ENCODE measurements around the gene FBXO36. TPM values are rescaled to one million over a fixed set of nuclear protein-coding genes. Genes with fewer than 3 reads are reported as not detected.

FBXO36 gene
- polyA plus RNA-seq, 1 donor (not counting 4 experiments of a cell fraction or from before 2014, with no cell fraction given), result 1.7 TPM

DNA sequence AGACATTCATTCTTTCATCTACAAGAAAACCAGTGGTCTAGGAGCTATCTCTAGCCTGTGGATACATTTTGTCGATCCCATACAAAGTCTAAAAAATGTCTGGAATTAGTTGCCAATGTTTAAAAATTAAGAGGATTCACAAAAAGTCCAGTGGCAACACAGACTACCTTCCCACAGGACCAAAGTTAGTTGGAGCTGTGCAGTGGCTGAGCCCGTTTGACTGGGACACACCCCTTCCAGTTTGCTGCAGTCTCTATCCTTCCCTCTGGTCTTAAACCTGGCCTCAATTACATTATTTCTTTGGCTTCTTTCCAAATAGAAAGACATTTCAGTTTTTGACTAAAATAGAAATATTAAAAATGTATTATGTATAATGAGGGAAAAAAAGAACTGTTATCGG, 127.8 kb downstream of the FBXO36 start:
- no peak for DNase-seq (ENCODE audit: low read depth, low spot score)
- Histone ChIP-seq H3K9me3 (ENCODE audit: control insufficient read depth, low read depth, low read length) (no peaks in the 10 kb centered on the region), H3K4me1 (ENCODE audit: control insufficient read depth, extremely low read depth, insufficient read depth, low read length) (peaks cover 18% of the 10 kb centered on the region), H3K36me3 (ENCODE audit: control insufficient read depth in 2 of 2, extremely low read depth in 1 of 2, insufficient read depth in 2 of 2, low read length in 2 of 2) (no peaks in the 10 kb centered on the region), H4K20me1 (ENCODE audit: control insufficient read depth, extremely low read depth, insufficient read depth, low read length) (no peaks in the 10 kb centered on the region), H3K27ac (ENCODE audit: control insufficient read depth, insufficient read depth, low read length) (no peak overlapping the region), H3K4me2 (ENCODE audit: control insufficient read depth, extremely low read depth, insufficient read depth, low read depth, low read length) (no peak overlapping the region), H3K4me3 (ENCODE audit: control insufficient read depth in 2 of 3, extremely low read depth in 1 of 3, insufficient read depth in 2 of 3, low read depth in 1 of 3, low read length in 3 of 3) (no peak overlapping the region), H2AFZ (ENCODE audit: control insufficient read depth, low read length) (no peak overlapping the region), H3K27me3 (ENCODE audit: control insufficient read depth, extremely low read depth, insufficient read depth, low read length) (no peaks in the 10 kb centered on the region), H3K79me2 (ENCODE audit: control insufficient read depth, insufficient read depth, low read length) (no peaks in the 10 kb centered on the region), H3K9ac (ENCODE audit: control insufficient read depth, extremely low read depth, insufficient read depth, low read length) (no peak overlapping the region), H3K9me1 (ENCODE audit: control insufficient read depth, extremely low read depth, insufficient read depth, low read length) (no peaks in the 10 kb centered on the region)
- dilution Hi-C loops (cut with MboI; ENCODE audit: extremely low pct_ligation_motif_present, low sequenced_read_pairs), result no loop called here
- no peak for FAIRE-seq
- no peak for TF ChIP-seq CTCF (optimal IDR thresholded peaks at IDR 0.05 in 1 of 3, IDR thresholded peaks at IDR 0.05 in 1 of 3, conservative IDR thresholded peaks at IDR 0.05 in 1 of 3; ENCODE audit: extremely low read depth in 1 of 3, insufficient read depth in 2 of 3, low read length in 3 of 3)
- TF ChIP-seq EZH2 (IDR thresholded peaks at IDR 0.05; ENCODE audit: low read length), result no peak

- Histone ChIP-seq H3K9me3 (ENCODE audit: control insufficient read depth, low read depth, low read length) (no peaks in the 10 kb centered on the region), H3K4me2 (ENCODE audit: control insufficient read depth, extremely low read depth, insufficient read depth, low read depth, low read length) (no peak overlapping the region), H3K9ac (ENCODE audit: control insufficient read depth, extremely low read depth, insufficient read depth, low read length) (no peak overlapping the region), H4K20me1 (ENCODE audit: control insufficient read depth, extremely low read depth, insufficient read depth, low read length) (no peaks in the 10 kb centered on the region), H2AFZ (ENCODE audit: control insufficient read depth, low read length) (no peak overlapping the region), H3K27ac (ENCODE audit: control insufficient read depth, insufficient read depth, low read length) (no peak overlapping the region), H3K79me2 (ENCODE audit: control insufficient read depth, insufficient read depth, low read length) (no peaks in the 10 kb centered on the region), H3K36me3 (ENCODE audit: control insufficient read depth in 2 of 2, extremely low read depth in 1 of 2, insufficient read depth in 2 of 2, low read length in 2 of 2) (no peaks in the 10 kb centered on the region), H3K9me1 (ENCODE audit: control insufficient read depth, extremely low read depth, insufficient read depth, low read length) (no peaks in the 10 kb centered on the region), H3K27me3 (ENCODE audit: control insufficient read depth, extremely low read depth, insufficient read depth, low read length) (no peaks in the 10 kb centered on the region), H3K4me1 (ENCODE audit: control insufficient read depth, extremely low read depth, insufficient read depth, low read length) (peaks cover 20% of the 10 kb centered on the region), H3K4me3 (ENCODE audit: control insufficient read depth in 2 of 3, extremely low read depth in 1 of 3, insufficient read depth in 2 of 3, low read depth in 1 of 3, low read length in 3 of 3) (no peak overlapping the region)
- DNase-seq (ENCODE audit: low read depth, low spot score), result no peak
- FAIRE-seq, result no peak
- dilution Hi-C loops (cut with MboI; ENCODE audit: extremely low pct_ligation_motif_present, low sequenced_read_pairs), result no loop called here
- TF ChIP-seq CTCF (optimal IDR thresholded peaks at IDR 0.05 in 1 of 3, IDR thresholded peaks at IDR 0.05 in 1 of 3, conservative IDR thresholded peaks at IDR 0.05 in 1 of 3; ENCODE audit: extremely low read depth in 1 of 3, insufficient read depth in 2 of 3, low read length in 3 of 3) (no peak), EZH2 (IDR thresholded peaks at IDR 0.05; ENCODE audit: low read length) (no peak)
Observed at GRCh38 chr2:230052299-230052698, 130.0 kb downstream of the FBXO36 start.

Measured in keratinocyte (primary cell).